PC-3 (cell line): ENCODE results near the gene TRIM21. TPM values are rescaled to one million over a fixed set of nuclear protein-coding genes. Genes with fewer than 3 reads are reported as not detected.
"Not testable (repeated sequence)": the region's sequence is repeated elsewhere in the genome, so short reads cannot be mapped to it uniquely, and the experiment has no call there.

Experiments
- ATAC-seq: fragments of 200-7000 bp; cut with Tn5 transposase; 2 replicates; pipeline ENCODE4 v1.9.1; 2020; ENCODE audit warnings: mild to moderate bottlenecking, moderate library complexity
- BruUV-seq: library from RNA; stranded (reverse); fragments of 400-500 nt; replicated peaks from 2 replicates; lab custom pipeline; 2021; lab: Mats Ljungman, UMichigan
- CTCF ChIA-PET: fragments of 300-600 bp; sonication (Branson Sonifier 250); formaldehyde crosslinking; loops from one replicate; lab custom pipeline; 2022; ENCODE audit warnings: antibody characterized with exemption; lab: Charles Lee
- POLR2A ChIA-PET: fragments of 300-600 bp; sonication (Branson Sonifier 250); formaldehyde crosslinking; loops from one replicate; lab custom pipeline; 2022; ENCODE audit warnings: antibody characterized with exemption; ENCODE audit not compliant: unreplicated experiment; lab: Charles Lee
- DNase-seq: peaks from one replicate; pipeline ENCODE4 v3.0.0-alpha.2; 2015
- H2AFZ ChIP-seq: fragments of 300-600 bp; sonication (generic); 2 replicates; pipeline ENCODE4 v1.6.0; 2016; ENCODE audit warnings: antibody characterized with exemption, low read length
- H3F3A ChIP-seq: fragments of 300-600 bp; sonication (generic); one replicate; pipeline ENCODE4 v1.6.0; 2017; ENCODE audit warnings: antibody characterized with exemption, low read length, control low read depth, mild to moderate bottlenecking; ENCODE audit not compliant: unreplicated experiment
- H3K27ac ChIP-seq: fragments of 300-600 bp; sonication (generic); 2 replicates; pipeline ENCODE4 v1.5.1; 2016; ENCODE audit warnings: mild to moderate bottlenecking, low read length
- H3K27me3 ChIP-seq: fragments of 300-600 bp; sonication (generic); 2 replicates; pipeline ENCODE4 v1.6.1; 2016; ENCODE audit warnings: low read length, mixed read lengths
- H3K36me3 ChIP-seq: fragments of 300-600 bp; sonication (generic); 2 replicates; pipeline ENCODE4 v1.6.1; 2016; ENCODE audit warnings: low read depth, mixed run types, low read length, mixed read lengths
- H3K4me1 ChIP-seq: fragments of 300-600 bp; sonication (generic); 2 replicates; pipeline ENCODE4 v1.5.1; 2016; ENCODE audit warnings: low read length; ENCODE audit not compliant: insufficient read depth
- H3K4me2 ChIP-seq: fragments of 300-600 bp; sonication (generic); 2 replicates; pipeline ENCODE4 v1.6.0; 2016; ENCODE audit warnings: low read length
- H3K4me3 ChIP-seq: fragments of 300-600 bp; sonication (generic); 2 replicates; pipeline ENCODE4 v1.5.1; 2016; ENCODE audit warnings: mild to moderate bottlenecking, low read length, mixed read lengths
- H3K79me2 ChIP-seq: fragments of 300-600 bp; sonication (generic); 2 replicates; pipeline ENCODE4 v1.6.1; 2017; ENCODE audit warnings: low read length, mixed read lengths
- H3K9ac ChIP-seq: fragments of 300-600 bp; sonication (generic); 2 replicates; pipeline ENCODE4 v1.6.0; 2016; ENCODE audit warnings: mild to moderate bottlenecking, low read length
- H3K9me2 ChIP-seq: fragments of 300-600 bp; sonication (generic); replicated peaks from 2 replicates; pipeline ENCODE4 v1.6.1; 2016; ENCODE audit warnings: mixed run types, low read length, mixed read lengths
- H3K9me3 ChIP-seq: fragments of 300-600 bp; sonication (generic); 2 replicates; pipeline ENCODE4 v1.6.1; 2016; ENCODE audit warnings: low read length, mixed read lengths
- H4K20me1 ChIP-seq: fragments of 300-600 bp; sonication (generic); 2 replicates; pipeline ENCODE4 v1.6.1; 2016; ENCODE audit warnings: low read length, mixed read lengths
- CTCF ChIP-seq: fragments of 300-600 bp; sonication (generic); conservative IDR thresholded peaks from 2 replicates; pipeline ENCODE4 v1.5.1; 2017; ENCODE audit warnings: antibody characterized with exemption, low read depth, mild to moderate bottlenecking, low read length
- EZH2 ChIP-seq: fragments of 300-600 bp; sonication (generic); IDR thresholded peaks from one replicate; pipeline ENCODE4 v1.6.1; 2017; ENCODE audit warnings: antibody characterized with exemption, mild to moderate bottlenecking, low read length; ENCODE audit not compliant: unreplicated experiment
- EZH2phosphoT487 ChIP-seq: fragments of 300-600 bp; sonication (generic); IDR thresholded peaks from 2 replicates; pipeline ENCODE4 v1.6.1; 2018; ENCODE audit warnings: mild to moderate bottlenecking, antibody characterized with exemption, low read length, borderline replicate concordance
- intact Hi-C: fragments of 100-400 bp; cut with micrococcal nuclease; formaldehyde crosslinking; loops from 2 replicates; pipeline ENCODE4 v1.9.0; 2023
- total RNA-seq: library from RNA; depleted of rRNA; stranded (reverse); fragments of >200 nt; gene quantifications from 2 replicates; pipeline ENCODE4 v1.2.3, GENCODE V29; 2014; rRNA removed

Gene TRIM21
- total RNA-seq, 1 experiment from 2014 or later, result 6.9 TPM

- ChIA-PET POLR2A (no interaction called here), CTCF (no interaction called here)
- Histone ChIP-seq H2AFZ (no peak within 1 kb of the TSS), H3K9ac (no peak within 1 kb of the TSS), H3K4me1 (no peaks in the 10 kb centered on the region), H3K79me2 (no peaks in the 10 kb centered on the region), H3K4me3 (no peak within 1 kb of the TSS), H3F3A (no peaks in the 10 kb centered on the region), H3K4me2 (no peak within 1 kb of the TSS), H3K9me2 (no peaks in the 10 kb centered on the region), H3K27ac (no peak within 1 kb of the TSS), H4K20me1 (no peaks in the 10 kb centered on the region), H3K27me3 (peaks cover 18% of the 10 kb centered on the region), H3K36me3 (no peaks in the 10 kb centered on the region), H3K9me3 (no peaks in the 10 kb centered on the region)
- no peak for ATAC-seq
- intact Hi-C loops, result no loop called here
- no peak for DNase-seq
- BruUV-seq, result no TSS peak
- TF ChIP-seq CTCF, result no peak
- no peak for TF ChIP-seq EZH2phosphoT487
- TF ChIP-seq EZH2, result no peak
Measured at GRCh38 chr11:4368286-4368685, 25.2 kb downstream of the TRIM21 start, which contains the start of gene OR52B4. OR52B4 (minus strand) TSS chr11:4368386; CDS start chr11:4368295, 91 bp downstream.

- H3K4me1 ChIP-seq, H4K20me1 ChIP-seq, H2AFZ ChIP-seq, H3K9ac ChIP-seq, H3K9me2 ChIP-seq, ATAC-seq, DNase-seq, H3K4me2 ChIP-seq, H3F3A ChIP-seq, H3K27me3 ChIP-seq, H3K27ac ChIP-seq, intact Hi-C loops, POLR2A ChIA-PET, BruUV-seq, H3K4me3 ChIP-seq, H3K9me3 ChIP-seq, H3K79me2 ChIP-seq, H3K36me3 ChIP-seq: not testable (repeated sequence)
- CTCF ChIA-PET, result interaction anchor here (0.7 kb wide), 1 partner anchor 147 kb away, joined by 3 read pairs; no protein-coding TSS in a partner anchor
Measured at GRCh38 chr11:4348142-4348541, 45.4 kb downstream of the TRIM21 start.

GRCh38 chr11:4345366-4345765 is 48.1 kb downstream of the TRIM21 start:
- H3K4me3 ChIP-seq, H3K9me3 ChIP-seq, H3K4me1 ChIP-seq, ATAC-seq, H3K79me2 ChIP-seq, H2AFZ ChIP-seq, H3K27ac ChIP-seq, POLR2A ChIA-PET, H3K9ac ChIP-seq, intact Hi-C loops, H3K27me3 ChIP-seq, BruUV-seq, H3K9me2 ChIP-seq, H3K4me2 ChIP-seq, H3K36me3 ChIP-seq, H4K20me1 ChIP-seq, DNase-seq, H3F3A ChIP-seq, CTCF ChIA-PET: not testable (repeated sequence)

Other genes with a start within 250 kb of the TRIM21 start
- not detected in 2 replicates for gene OR52B4, start 25.3 kb downstream of the TRIM21 start, total RNA-seq
- gene OR52K2, start 55.6 kb upstream of the TRIM21 start, total RNA-seq, result not detected in 2 replicates
- gene OR52K1, start 88.9 kb upstream of the TRIM21 start, total RNA-seq, result not detected in 2 replicates
- gene OR52M1, start 151.5 kb upstream of the TRIM21 start, total RNA-seq, result not detected in 2 replicates
- gene OR52I2, start 188.0 kb upstream of the TRIM21 start, total RNA-seq, result not detected in 2 replicates
- not detected in 2 replicates for gene OR52I1, start 200.3 kb upstream of the TRIM21 start, total RNA-seq
- 6.1 and 6.9 TPM in 2 replicates for gene TRIM68, start 214.5 kb upstream of the TRIM21 start, total RNA-seq
- not detected in 2 replicates for gene OR51D1, start 243.8 kb upstream of the TRIM21 start, total RNA-seq